Panc1 (cell line): ENCODE data around the gene GPC6. TPM values are rescaled to one million over a fixed set of nuclear protein-coding genes. Genes with fewer than 3 reads are reported as not detected.

ENCODE experiments used
- ATAC-seq: fragments of 200-7000 bp; cut with Tn5 transposase; 2 replicates; pipeline ENCODE4 v1.9.1; 2020; ENCODE audit warnings: mild to moderate bottlenecking, moderate library complexity
- BruUV-seq: library from RNA; stranded (reverse); fragments of 400-500 nt; replicated peaks from 2 replicates; lab custom pipeline; 2021; lab: Mats Ljungman, UMichigan
- CTCF ChIA-PET: fragments of 300-600 bp; sonication (Branson Sonifier 250); formaldehyde crosslinking; loops from one replicate; lab custom pipeline; 2022; ENCODE audit warnings: antibody characterized with exemption; lab: Charles Lee
- POLR2A ChIA-PET: fragments of 300-600 bp; sonication (Branson Sonifier 250); formaldehyde crosslinking; loops from one replicate; lab custom pipeline; 2022; ENCODE audit warnings: antibody characterized with exemption; lab: Charles Lee
- DNase-seq: peaks from one replicate; pipeline ENCODE4 v3.0.0-alpha.2; 2010; ENCODE audit warnings: low read depth, low spot score
- H3K27ac ChIP-seq: 2 replicates; pipeline ENCODE4 v1.5.1; 2011; ENCODE audit warnings: mild to moderate bottlenecking, low read length, inconsistent platforms
- H3K27me3 ChIP-seq: fragments of 200-500 bp; sonication (Bioruptor generic); 2 replicates; pipeline ENCODE4 v1.6.0; 2014; ENCODE audit warnings: low read length, inconsistent platforms; ENCODE audit not compliant: control insufficient read depth, insufficient read depth
- H3K36me3 ChIP-seq: fragments of 200-500 bp; sonication (Bioruptor generic); 2 replicates; pipeline ENCODE4 v1.5.1; 2014; ENCODE audit warnings: inconsistent platforms, mild to moderate bottlenecking, low read length, moderate library complexity; ENCODE audit not compliant: control insufficient read depth, insufficient read depth
- H3K4me1 ChIP-seq: 2 replicates; pipeline ENCODE4 v1.5.1; 2011; ENCODE audit warnings: inconsistent platforms, mild to moderate bottlenecking, low read length, moderate library complexity; ENCODE audit not compliant: control insufficient read depth, insufficient read depth
- H3K4me3 ChIP-seq, 2 experiments: 2 replicates each; pipeline ENCODE4 v1.5.1; 2011 to 2012; ENCODE audit warnings: low read depth in 2 of 2, low read length in 2 of 2, mild to moderate bottlenecking in 2 of 2, inconsistent platforms in 1 of 2, moderate library complexity in 1 of 2
- H3K9me3 ChIP-seq: fragments of 200-500 bp; sonication (Bioruptor generic); 2 replicates; pipeline ENCODE4 v1.5.1; 2014; ENCODE audit warnings: low read depth, mild to moderate bottlenecking, inconsistent platforms, low read length, moderate library complexity; ENCODE audit not compliant: control insufficient read depth, insufficient read depth
- CTCF ChIP-seq: fragments of 450-650 bp; IDR thresholded peaks from 2 replicates; pipeline ENCODE4 v1.5.1; 2017; ENCODE audit warnings: mild to moderate bottlenecking
- POLR2AphosphoS5 ChIP-seq: IDR thresholded peaks from 2 replicates; pipeline ENCODE4 v1.6.1; 2012; ENCODE audit warnings: mild to moderate bottlenecking, low read depth, low read length, moderate library complexity
- REST ChIP-seq, 2 experiments: IDR thresholded peaks; 2 replicates each; pipeline ENCODE4 v1.6.1; 2011 to 2012; ENCODE audit warnings: low read depth in 2 of 2, control low read depth in 1 of 2, low read length in 1 of 2, mild to moderate bottlenecking in 1 of 2, moderate library complexity in 1 of 2; ENCODE audit not compliant: insufficient read depth in 1 of 2
- SIN3A ChIP-seq: IDR thresholded peaks from 2 replicates; pipeline ENCODE4 v1.6.1; 2012; ENCODE audit warnings: low read depth, mild to moderate bottlenecking, low read length, moderate library complexity, borderline replicate concordance; ENCODE audit not compliant: insufficient read depth
- TCF7L2 ChIP-seq: IDR thresholded peaks from 2 replicates; pipeline ENCODE4 v1.6.1; 2011; ENCODE audit warnings: mild to moderate bottlenecking, low read depth, low read length, inconsistent platforms
- in situ Hi-C: cut with HindIII; loops from 2 replicates; pipeline ENCODE4 v1.10.0; 2016; ENCODE audit warnings: low sequenced_read_pairs, low pct_unique_long_range_greater_than_20kb
- intact Hi-C: fragments of 100-400 bp; cut with micrococcal nuclease; formaldehyde crosslinking; loops from one replicate; pipeline ENCODE4 v1.10.0; 2022; ENCODE audit not compliant: unreplicated experiment
- total RNA-seq: library from RNA; stranded (reverse); gene quantifications from one replicate; pipeline ENCODE4 v1.2.1, GENCODE V29; 2021; ENCODE audit not compliant: unreplicated experiment

GPC6 gene
- total RNA-seq, 1 experiment from 2014 or later: 4.8 TPM

- TF ChIP-seq REST (IDR thresholded peaks at IDR 0.05; ENCODE audit: insufficient read depth in 1 of 2, low read depth in 2 of 2, low read length in 1 of 2) (no peak), SIN3A (no peak), TCF7L2 (no peak), CTCF (no peak), POLR2AphosphoS5 (no peak)
- no peak for ATAC-seq
- BruUV-seq: no TSS peak
- intact Hi-C loops (no loop called here), in situ Hi-C loops (no loop called here)
- H3K4me3 ChIP-seq: no peak overlapping the region
- no peaks in the 10 kb centered on the region for H3K9me3 ChIP-seq
- ChIA-PET POLR2A (no interaction called here), CTCF (no interaction called here)
- no peaks in the 10 kb centered on the region for H3K4me1 ChIP-seq
- H3K36me3 ChIP-seq: no peaks in the 10 kb centered on the region
- H3K27me3 ChIP-seq: no peaks in the 10 kb centered on the region
- no peak for DNase-seq
- H3K27ac ChIP-seq: no peak overlapping the region
Observed at GRCh38 chr13:94020833-94021232, 794.2 kb downstream of the GPC6 start.

GRCh38 chr13:94028234-94028633, 801.6 kb downstream of the GPC6 start:
- no peak overlapping the region for H3K27ac ChIP-seq
- no peak for TF ChIP-seq POLR2AphosphoS5
- TF ChIP-seq SIN3A: no peak
- TF ChIP-seq CTCF: no peak
- TF ChIP-seq REST (IDR thresholded peaks at IDR 0.05; ENCODE audit: insufficient read depth in 1 of 2, low read depth in 2 of 2, low read length in 1 of 2): no peak
- TF ChIP-seq TCF7L2: no peak
- no peak for DNase-seq
- no peaks in the 10 kb centered on the region for H3K9me3 ChIP-seq
- BruUV-seq: no TSS peak
- H3K4me3 ChIP-seq: no peak overlapping the region
- no peaks in the 10 kb centered on the region for H3K4me1 ChIP-seq
- intact Hi-C loops: no loop called here
- in situ Hi-C loops: no loop called here
- POLR2A ChIA-PET: no interaction called here
- CTCF ChIA-PET: no interaction called here
- H3K27me3 ChIP-seq: no peaks in the 10 kb centered on the region
- no peaks in the 10 kb centered on the region for H3K36me3 ChIP-seq
- ATAC-seq: no peak
